SK-N-SH (cell line): ENCODE data around the gene ABLIM2. TPM values are rescaled to one million over a fixed set of nuclear protein-coding genes. Genes with fewer than 3 reads are reported as not detected.

Experiments
- CTCF ChIA-PET: fragments of 300-600, 350-600 bp; formaldehyde crosslinking; extraction: SDS; loops from one replicate; lab custom pipeline; 2021; lab: Yijun Ruan, JAX
- POLR2A ChIA-PET: fragments of 350-600 bp; sonication (Branson Sonifier 250); formaldehyde crosslinking; extraction: SDS; loops from one replicate; lab custom pipeline; 2020; ENCODE audit warnings: antibody characterized with exemption, inconsistent platforms; lab: Yijun Ruan, JAX
- DNase-seq: peaks from one replicate; pipeline ENCODE4 v3.0.0; 2012
- H2AFZ ChIP-seq: fragments of 200-600 bp; sonication (generic); 2 replicates; pipeline ENCODE4 v1.8.1; 2016; ENCODE audit warnings: antibody characterized with exemption, mild to moderate bottlenecking, low read depth
- H3F3A ChIP-seq: fragments of 200-600 bp; sonication (generic); replicated peaks from 2 replicates; pipeline ENCODE3; 2016; ENCODE audit warnings: antibody characterized with exemption, mild to moderate bottlenecking; ENCODE audit not compliant: insufficient read depth
- H3K27ac ChIP-seq, 2 experiments: fragments of 200-500 bp in 1 of 2; fragments of 200-600 bp in 1 of 2; sonication (Bioruptor generic) in 1 of 2; sonication (generic), shearing (Covaris generic) in 1 of 2; 2 replicates each; pipeline versions ENCODE4 v1.5.1 to v1.6.1; 2014 to 2016; ENCODE audit warnings: low read depth in 2 of 2, inconsistent platforms in 1 of 2, low read length in 1 of 2, mild to moderate bottlenecking in 1 of 2, mixed read lengths in 1 of 2
- H3K27me3 ChIP-seq: fragments of 200-600 bp; sonication (generic), shearing (Covaris generic); 2 replicates; pipeline ENCODE4 v1.6.1; 2016; ENCODE audit warnings: mixed run types; ENCODE audit not compliant: insufficient read depth
- H3K36me3 ChIP-seq, 2 experiments: fragments of 200-500 bp in 1 of 2; fragments of 200-600 bp in 1 of 2; sonication (Bioruptor generic) in 1 of 2; sonication (generic) in 1 of 2; replicated peaks in 1 of 2; 2 replicates each; pipeline versions ENCODE3 to v1.5.1; 2014 to 2016; ENCODE audit warnings: low read length in 1 of 2, mild to moderate bottlenecking in 1 of 2; ENCODE audit not compliant: insufficient read depth in 2 of 2, control insufficient read depth in 1 of 2
- H3K4me1 ChIP-seq, 2 experiments: fragments of 200-500 bp in 1 of 2; fragments of 200-600 bp in 1 of 2; sonication (Bioruptor generic) in 1 of 2; sonication (generic), shearing (Covaris generic) in 1 of 2; 2 replicates each; pipeline versions ENCODE4 v1.5.1 to v1.6.1; 2014 to 2016; ENCODE audit warnings: low read depth in 1 of 2, low read length in 1 of 2, mixed run types in 1 of 2; ENCODE audit not compliant: insufficient read depth in 2 of 2, control insufficient read depth in 1 of 2
- H3K4me2 ChIP-seq: fragments of 200-600 bp; sonication (generic), shearing (Covaris generic); 2 replicates; pipeline ENCODE4 v1.6.1; 2017; ENCODE audit warnings: mixed run types
- H3K4me3 ChIP-seq, 2 experiments: fragments of 200-500 bp in 1 of 2; fragments of 200-600 bp in 1 of 2; sonication (Bioruptor generic) in 1 of 2; sonication (generic), shearing (Covaris generic) in 1 of 2; 2 replicates each; pipeline versions ENCODE4 v1.5.1 to v1.8.1; 2014 to 2016; ENCODE audit warnings: low read depth in 2 of 2, inconsistent platforms in 1 of 2, low read length in 1 of 2, mild to moderate bottlenecking in 1 of 2, mixed read lengths in 1 of 2, moderate library complexity in 1 of 2
- H3K79me2 ChIP-seq: fragments of 200-600 bp; sonication (generic); 2 replicates; pipeline ENCODE4 v1.8.1; 2017; ENCODE audit warnings: mild to moderate bottlenecking; ENCODE audit not compliant: insufficient read depth
- H3K9ac ChIP-seq: fragments of 200-600 bp; sonication (generic); 2 replicates; pipeline ENCODE4 v1.6.1; 2017; ENCODE audit warnings: mixed run types
- H3K9me2 ChIP-seq: fragments of 200-600 bp; sonication (generic); 2 replicates; pipeline ENCODE4 v1.6.1; 2017; ENCODE audit warnings: mixed run types
- H3K9me3 ChIP-seq: fragments of 200-600 bp; sonication (generic); 2 replicates; pipeline ENCODE4 v1.6.1; 2017; ENCODE audit warnings: mixed run types, mild to moderate bottlenecking, moderate library complexity
- H4K20me1 ChIP-seq: fragments of 200-600 bp; sonication (generic); 2 replicates; pipeline ENCODE4 v1.6.1; 2017; ENCODE audit warnings: mild to moderate bottlenecking, mixed run types; ENCODE audit not compliant: insufficient read depth
- CHD2 ChIP-seq: fragments of 150-350 bp; IDR thresholded peaks from 2 replicates; pipeline ENCODE4 v1.6.1; 2018; ENCODE audit warnings: low read length; ENCODE audit not compliant: partially characterized antibody
- ELF1 ChIP-seq: IDR thresholded peaks from 2 replicates; pipeline ENCODE4 v1.4.0; 2012
- EP300 ChIP-seq, 2 experiments: IDR thresholded peaks; 2 replicates each; pipeline versions ENCODE4 v1.4.0 to v1.6.1; 2012; ENCODE audit warnings: borderline replicate concordance in 1 of 2, low read depth in 1 of 2, low read length in 1 of 2
- FOSL2 ChIP-seq: IDR thresholded peaks from 2 replicates; pipeline ENCODE4 v1.4.0; 2012; ENCODE audit warnings: low read depth, mild to moderate bottlenecking, moderate library complexity, borderline replicate concordance
- GABPA ChIP-seq: IDR thresholded peaks from 2 replicates; pipeline ENCODE4 v1.4.0; 2012; ENCODE audit warnings: low read depth, mild to moderate bottlenecking
- JUND ChIP-seq: IDR thresholded peaks from 2 replicates; pipeline ENCODE4 v1.4.0; 2012
- MEF2A ChIP-seq: IDR thresholded peaks from 2 replicates; pipeline ENCODE4 v1.4.0; 2012; ENCODE audit warnings: low read depth, borderline replicate concordance
- POLR2AphosphoS5 ChIP-seq: IDR thresholded peaks from 2 replicates; pipeline ENCODE4 v1.6.1; 2012; ENCODE audit warnings: low read depth, low read length
- RAD21 ChIP-seq: IDR thresholded peaks from 2 replicates; pipeline ENCODE4 v1.6.1; 2012; ENCODE audit warnings: mild to moderate bottlenecking, low read length
- RCOR1 ChIP-seq: fragments of 150-350 bp; IDR thresholded peaks from 2 replicates; pipeline ENCODE4 v1.6.1; 2017; ENCODE audit warnings: antibody characterized with exemption, low read length
- SMC3 ChIP-seq: IDR thresholded peaks from 2 replicates; pipeline ENCODE4 v1.6.1; 2012; ENCODE audit warnings: low read depth, low read length, improper control_type of control experiment
- TEAD4 ChIP-seq: IDR thresholded peaks from 2 replicates; pipeline ENCODE4 v1.4.0; 2012; ENCODE audit warnings: mild to moderate bottlenecking, borderline replicate concordance; ENCODE audit not compliant: insufficient read depth
- YY1 ChIP-seq: IDR thresholded peaks from 2 replicates; pipeline ENCODE4 v1.4.0; 2012; ENCODE audit warnings: low read depth, mild to moderate bottlenecking
- WGBS: methylation state at CpG from one replicate; pipeline ENCODE4 v1.1.6; 2017; ENCODE audit warnings: low lambda C conversion rate; 5-methylcytosine and 5-hydroxymethylcytosine counted together
- polyA plus RNA-seq, 3 experiments: library from polyadenylated mRNA; depleted of rRNA; stranded (reverse); fragments of >200 nt; gene quantifications; 2 replicates each; pipeline ENCODE4 v1.2.3, GENCODE V29; 2012
- TF ChIP-seq, protein P1 (sequence below): fragments of 150-350 bp; IDR thresholded peaks from 2 replicates; pipeline ENCODE4 v1.6.1; 2017; ENCODE audit warnings: antibody characterized with exemption, low read length, low read depth, borderline replicate concordance
- TF ChIP-seq, protein P2 (sequence below): IDR thresholded peaks from 2 replicates; pipeline ENCODE4 v1.4.0; 2012; ENCODE audit warnings: low read depth

ABLIM2 gene
- polyA plus RNA-seq, 1 of the 3 experiments (the other 2 are of a cell fraction), result 0.53 TPM

DNA sequence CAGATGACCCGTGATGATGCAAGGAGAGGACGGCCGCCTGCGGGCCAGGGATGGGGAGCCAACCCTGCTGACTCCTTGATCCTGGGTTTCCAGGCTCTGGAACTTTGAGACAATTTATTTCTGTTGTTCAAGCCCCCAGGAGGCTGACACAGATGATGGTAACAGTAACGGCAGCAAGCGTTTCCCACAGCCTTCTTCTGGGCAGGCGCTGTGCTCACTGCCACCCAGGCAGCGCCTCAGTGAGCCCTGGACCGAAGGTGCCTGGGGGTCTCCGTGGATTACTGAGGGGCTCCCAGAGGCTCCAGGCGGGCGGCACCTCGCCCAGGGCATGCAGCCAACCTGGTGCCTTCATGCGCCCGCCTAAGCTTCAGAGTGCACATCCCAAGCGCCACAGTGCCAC, 115.0 kb downstream of the ABLIM2 start:
- Histone ChIP-seq H3K9me3 (no peaks in the 10 kb centered on the region), H3K27ac (no peak overlapping the region), H3K9me2 (no peaks in the 10 kb centered on the region), H3K4me2 (no peak overlapping the region), H3K4me1 (peaks cover 0 to 22% of the 10 kb centered on the region in 2 experiments; a peak in 1 of 4 replicates), H4K20me1 (no peaks in the 10 kb centered on the region), H3K79me2 (no peaks in the 10 kb centered on the region), H3K4me3 (no peak overlapping the region), H3F3A (no peaks in the 10 kb centered on the region), H3K27me3 (peaks cover 4% of the 10 kb centered on the region; the same call in 1 of the 2 replicates), H2AFZ (no peak overlapping the region), H3K9ac (no peak overlapping the region), H3K36me3 (no peaks in the 10 kb centered on the region)
- CTCF ChIA-PET, result no interaction called here
- POLR2A ChIA-PET, result no interaction called here
- 65% methylated on average over 13 of the region's 16 CpGs for WGBS
- no peak for DNase-seq
- TF ChIP-seq GABPA (no peak), SMC3 (no peak), POLR2AphosphoS5 (no peak)

DNA sequence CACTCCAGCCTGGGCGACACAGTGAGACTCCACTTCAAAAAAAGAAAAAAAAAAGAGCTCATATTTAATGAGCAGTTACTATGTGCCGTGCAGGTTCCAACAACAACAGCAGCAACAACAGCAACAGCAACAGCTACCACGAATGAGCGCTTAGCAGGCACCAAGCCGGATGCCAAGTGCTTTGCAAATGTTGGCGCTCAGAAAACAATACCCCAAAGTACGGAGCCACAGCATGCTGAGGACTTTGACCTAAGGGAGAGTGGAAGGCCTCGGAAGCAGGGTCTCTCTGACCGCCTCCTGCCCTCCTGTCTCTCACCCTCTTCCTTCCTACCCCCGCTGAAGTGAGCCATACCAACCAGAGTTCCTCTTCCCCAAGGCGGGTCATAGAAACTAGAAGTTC, 116.7 kb downstream of the ABLIM2 start:
- Histone ChIP-seq H3F3A (no peaks in the 10 kb centered on the region), H3K9me3 (no peaks in the 10 kb centered on the region), H3K27me3 (peaks cover 7% of the 10 kb centered on the region; the same call in 1 of the 2 replicates), H3K4me1 (peaks cover 0 to 34% of the 10 kb centered on the region in 2 experiments; a peak in 1 of 4 replicates), H4K20me1 (no peaks in the 10 kb centered on the region), H3K36me3 (no peaks in the 10 kb centered on the region), H3K27ac (no peak overlapping the region), H2AFZ (no peak overlapping the region), H3K9me2 (no peaks in the 10 kb centered on the region), H3K4me3 (no peak overlapping the region), H3K9ac (no peak overlapping the region), H3K79me2 (no peaks in the 10 kb centered on the region), H3K4me2 (no peak overlapping the region)
- WGBS, result 69% methylated on average over 11 of the region's 11 CpGs
- no peak for DNase-seq
- TF ChIP-seq CHD2 (no peak), RCOR1 (no peak), RAD21 (no peak), TEAD4 (no peak), ELF1 (no peak), JUND (no peak), EP300 (IDR thresholded peaks at IDR 0.05; ENCODE audit: borderline replicate concordance in 1 of 2, low read depth in 1 of 2, low read length in 1 of 2) (no peak), GABPA (no peak), MEF2A (no peak), YY1 (no peak), FOSL2 (no peak)
- TF ChIP-seq, protein P1, sequence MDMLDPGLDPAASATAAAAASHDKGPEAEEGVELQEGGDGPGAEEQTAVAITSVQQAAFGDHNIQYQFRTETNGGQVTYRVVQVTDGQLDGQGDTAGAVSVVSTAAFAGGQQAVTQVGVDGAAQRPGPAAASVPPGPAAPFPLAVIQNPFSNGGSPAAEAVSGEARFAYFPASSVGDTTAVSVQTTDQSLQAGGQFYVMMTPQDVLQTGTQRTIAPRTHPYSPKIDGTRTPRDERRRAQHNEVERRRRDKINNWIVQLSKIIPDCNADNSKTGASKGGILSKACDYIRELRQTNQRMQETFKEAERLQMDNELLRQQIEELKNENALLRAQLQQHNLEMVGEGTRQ, result no peak
- TF ChIP-seq, protein P2, sequence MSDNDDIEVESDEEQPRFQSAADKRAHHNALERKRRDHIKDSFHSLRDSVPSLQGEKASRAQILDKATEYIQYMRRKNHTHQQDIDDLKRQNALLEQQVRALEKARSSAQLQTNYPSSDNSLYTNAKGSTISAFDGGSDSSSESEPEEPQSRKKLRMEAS, result no peak
- CTCF ChIA-PET, result interaction anchor here (0.6 kb wide), 1 partner anchor 125 kb away, joined by 3 read pairs; no protein-coding TSS in a partner anchor
- POLR2A ChIA-PET, result no interaction called here
